Ascending aorta (tissue), 2 donors: Measurements from ENCODE around the gene EIF2A. TPM values are rescaled to one million over a fixed set of nuclear protein-coding genes. Genes with fewer than 3 reads are reported as not detected.

Experiments
- DNase-seq, 2 donors: peaks; one replicate each; pipeline ENCODE4 v3.0.0-alpha.2; 2019; ENCODE audit warnings: low spot score in 2 of 2
- H3K27ac ChIP-seq, 2 donors: fragments of 200-600 bp; sonication (generic); one replicate each; pipeline ENCODE4 v1.5.1; 2016 to 2017; ENCODE audit warnings: mild to moderate bottlenecking in 1 of 2
- H3K27me3 ChIP-seq: fragments of 200-600 bp; sonication (generic); one replicate; pipeline ENCODE4 v1.5.1; 2017
- H3K36me3 ChIP-seq, 2 donors: fragments of 200-600 bp; sonication (generic); one replicate each; pipeline ENCODE4 v1.5.1; 2016
- H3K4me1 ChIP-seq, 2 donors: fragments of 200-600 bp; sonication (generic); one replicate each; pipeline ENCODE4 v1.5.1; 2016 to 2017; ENCODE audit warnings: mild to moderate bottlenecking in 1 of 2
- H3K4me3 ChIP-seq, 2 donors: fragments of 200-600 bp; sonication (generic); one replicate each; pipeline ENCODE4 v1.5.1; 2016 to 2017; ENCODE audit warnings: mild to moderate bottlenecking in 1 of 2
- H3K9me3 ChIP-seq, 2 donors: fragments of 200-600 bp; sonication (generic); one replicate each; pipeline ENCODE4 v1.5.1; 2016
- intact Hi-C: fragments of 100-400 bp; cut with DNase I; formaldehyde crosslinking; loops from one replicate; pipeline ENCODE4 v1.15.1; 2023
- total RNA-seq: library from RNA; depleted of rRNA; stranded (reverse); fragments of >200 nt; gene quantifications from one replicate; pipeline ENCODE4 v1.1.0, GENCODE V29; 2016
- TF ChIP-seq, protein P1 (sequence below), 3 experiments: fragments of 200-600 bp in 2 of 3; fragments of 450-650 bp in 1 of 3; sonication (generic) in 2 of 3; IDR thresholded peaks; one replicate each; pipeline ENCODE4 v1.5.1; 2016 to 2019; ENCODE audit warnings: antibody characterized with exemption in 3 of 3, mild to moderate bottlenecking in 1 of 3, moderate library complexity in 1 of 3

Gene EIF2A
- total RNA-seq, 1 donor from 2014 or later, result 83.2 TPM

GRCh38 chr3:150582620-150583019 is 36.0 kb downstream of the EIF2A start:
- Histone ChIP-seq H3K4me3 (no peak overlapping the region), H3K27me3 (no peaks in the 10 kb centered on the region), H3K4me1 (no peaks in the 10 kb centered on the region), H3K36me3 (peaks cover 40 to 45% of the 10 kb centered on the region in 2 donors), H3K27ac (no peak overlapping the region), H3K9me3 (no peaks in the 10 kb centered on the region)
- intact Hi-C loops, result no loop called here
- DNase-seq, result no peak
- TF ChIP-seq, protein P1, sequence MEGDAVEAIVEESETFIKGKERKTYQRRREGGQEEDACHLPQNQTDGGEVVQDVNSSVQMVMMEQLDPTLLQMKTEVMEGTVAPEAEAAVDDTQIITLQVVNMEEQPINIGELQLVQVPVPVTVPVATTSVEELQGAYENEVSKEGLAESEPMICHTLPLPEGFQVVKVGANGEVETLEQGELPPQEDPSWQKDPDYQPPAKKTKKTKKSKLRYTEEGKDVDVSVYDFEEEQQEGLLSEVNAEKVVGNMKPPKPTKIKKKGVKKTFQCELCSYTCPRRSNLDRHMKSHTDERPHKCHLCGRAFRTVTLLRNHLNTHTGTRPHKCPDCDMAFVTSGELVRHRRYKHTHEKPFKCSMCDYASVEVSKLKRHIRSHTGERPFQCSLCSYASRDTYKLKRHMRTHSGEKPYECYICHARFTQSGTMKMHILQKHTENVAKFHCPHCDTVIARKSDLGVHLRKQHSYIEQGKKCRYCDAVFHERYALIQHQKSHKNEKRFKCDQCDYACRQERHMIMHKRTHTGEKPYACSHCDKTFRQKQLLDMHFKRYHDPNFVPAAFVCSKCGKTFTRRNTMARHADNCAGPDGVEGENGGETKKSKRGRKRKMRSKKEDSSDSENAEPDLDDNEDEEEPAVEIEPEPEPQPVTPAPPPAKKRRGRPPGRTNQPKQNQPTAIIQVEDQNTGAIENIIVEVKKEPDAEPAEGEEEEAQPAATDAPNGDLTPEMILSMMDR (IDR thresholded peaks at IDR 0.05), result no peak

- no peak for DNase-seq
- H3K9me3 ChIP-seq, result no peaks in the 10 kb centered on the region
- H3K36me3 ChIP-seq, result peaks cover 40 to 45% of the 10 kb centered on the region in 2 donors
- no peak overlapping the region for H3K4me3 ChIP-seq
- intact Hi-C loops, result no loop called here
- H3K4me1 ChIP-seq, result no peaks in the 10 kb centered on the region
- H3K27ac ChIP-seq, result no peak overlapping the region
- TF ChIP-seq, protein P1 (IDR thresholded peaks at IDR 0.05), result no peak
- H3K27me3 ChIP-seq, result no peaks in the 10 kb centered on the region
Measured at GRCh38 chr3:150583028-150583427, 36.4 kb downstream of the EIF2A start.

- intact Hi-C loops, result no loop called here
- TF ChIP-seq, protein P1 (IDR thresholded peaks at IDR 0.05), result no peak
- Histone ChIP-seq H3K27ac (no peak overlapping the region), H3K36me3 (peaks cover 18 to 24% of the 10 kb centered on the region in 2 donors), H3K27me3 (no peaks in the 10 kb centered on the region), H3K9me3 (no peaks in the 10 kb centered on the region), H3K4me1 (no peaks in the 10 kb centered on the region), H3K4me3 (no peak overlapping the region)
- no peak for DNase-seq
Measured at GRCh38 chr3:150588027-150588830, 41.6 kb downstream of the EIF2A start.

DNA sequence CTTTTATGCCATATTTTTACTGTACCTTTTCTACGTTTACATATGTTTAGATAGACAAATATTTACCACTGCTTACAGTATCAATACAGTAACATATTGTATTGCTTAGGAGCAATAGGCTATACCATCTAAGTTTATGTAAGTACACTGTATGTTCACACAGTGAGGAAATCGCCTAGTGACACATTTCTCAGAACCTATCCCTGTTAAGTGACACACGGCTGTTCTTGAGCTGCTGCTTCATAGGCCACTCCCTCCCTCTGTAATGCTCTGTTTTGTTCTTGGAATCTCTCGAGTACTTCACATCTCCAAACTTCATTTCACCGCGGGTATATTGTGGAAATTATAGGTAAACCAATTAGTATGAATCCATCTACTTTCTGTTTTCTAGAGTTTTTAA is 43.2 kb downstream of the EIF2A start:
- Histone ChIP-seq H3K36me3 (peaks cover 4 to 10% of the 10 kb centered on the region in 2 donors), H3K27me3 (no peaks in the 10 kb centered on the region), H3K4me1 (no peaks in the 10 kb centered on the region), H3K27ac (no peak overlapping the region), H3K4me3 (no peak overlapping the region), H3K9me3 (no peaks in the 10 kb centered on the region)
- intact Hi-C loops, result no loop called here
- TF ChIP-seq, protein P1 (IDR thresholded peaks at IDR 0.05), result no peak
- DNase-seq, result no peak

GRCh38 chr3:150594150-150594549 is 47.6 kb downstream of the EIF2A start:
- Histone ChIP-seq H3K27ac (no peak overlapping the region), H3K9me3 (no peaks in the 10 kb centered on the region), H3K4me3 (no peak overlapping the region), H3K36me3 (no peaks in the 10 kb centered on the region), H3K27me3 (no peaks in the 10 kb centered on the region), H3K4me1 (no peaks in the 10 kb centered on the region)
- DNase-seq, result no peak
- intact Hi-C loops, result no loop called here
- TF ChIP-seq, protein P1 (IDR thresholded peaks at IDR 0.05), result no peak
